Ammon's horn (tissue), 1 donor: Measurements from ENCODE around the gene RNF144A.
"Not testable (repeated sequence)": the region's sequence is repeated elsewhere in the genome, so short reads cannot be mapped to it uniquely, and the experiment has no call there.

ENCODE experiments used
- DNase-seq: peaks from one replicate; pipeline ENCODE4 v3.0.0-alpha.2; 2016; ENCODE audit warnings: low spot score

RNF144A gene

GRCh38 chr2:6917071-6917760, at the start of gene RNF144A:
Gene RNF144A, plus strand, starts transcription at chr2:6917412. Its CDS starts 79,515 bp downstream, at chr2:6996927.
- peak; percentile 78 for DNase-seq

DNA sequence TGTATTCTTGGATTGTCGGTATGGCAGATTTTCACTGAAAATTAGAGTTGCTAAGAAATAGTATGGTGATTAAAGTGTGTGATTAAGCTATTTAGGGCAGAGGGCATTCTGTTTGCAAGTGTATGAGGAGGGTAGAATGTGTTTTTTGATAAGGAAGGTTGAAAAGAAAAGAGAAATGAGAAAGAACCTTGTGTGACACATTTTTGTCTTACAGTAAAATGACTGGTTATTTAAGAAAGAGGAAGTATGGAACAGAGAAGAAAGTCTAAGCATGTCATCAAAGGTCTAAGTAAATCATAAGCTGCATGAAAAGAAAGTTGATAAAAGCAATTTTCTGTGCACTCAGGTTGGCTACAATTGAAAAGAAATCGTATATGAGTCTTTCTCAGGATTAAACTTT, 44.8 kb upstream of the RNF144A start:
- no peak for DNase-seq

- no peak for DNase-seq
Measured at GRCh38 chr2:6874032-6874431, 43.2 kb upstream of the RNF144A start.

GRCh38 chr2:6876309-6876708, 40.9 kb upstream of the RNF144A start:
- no peak for DNase-seq

DNA sequence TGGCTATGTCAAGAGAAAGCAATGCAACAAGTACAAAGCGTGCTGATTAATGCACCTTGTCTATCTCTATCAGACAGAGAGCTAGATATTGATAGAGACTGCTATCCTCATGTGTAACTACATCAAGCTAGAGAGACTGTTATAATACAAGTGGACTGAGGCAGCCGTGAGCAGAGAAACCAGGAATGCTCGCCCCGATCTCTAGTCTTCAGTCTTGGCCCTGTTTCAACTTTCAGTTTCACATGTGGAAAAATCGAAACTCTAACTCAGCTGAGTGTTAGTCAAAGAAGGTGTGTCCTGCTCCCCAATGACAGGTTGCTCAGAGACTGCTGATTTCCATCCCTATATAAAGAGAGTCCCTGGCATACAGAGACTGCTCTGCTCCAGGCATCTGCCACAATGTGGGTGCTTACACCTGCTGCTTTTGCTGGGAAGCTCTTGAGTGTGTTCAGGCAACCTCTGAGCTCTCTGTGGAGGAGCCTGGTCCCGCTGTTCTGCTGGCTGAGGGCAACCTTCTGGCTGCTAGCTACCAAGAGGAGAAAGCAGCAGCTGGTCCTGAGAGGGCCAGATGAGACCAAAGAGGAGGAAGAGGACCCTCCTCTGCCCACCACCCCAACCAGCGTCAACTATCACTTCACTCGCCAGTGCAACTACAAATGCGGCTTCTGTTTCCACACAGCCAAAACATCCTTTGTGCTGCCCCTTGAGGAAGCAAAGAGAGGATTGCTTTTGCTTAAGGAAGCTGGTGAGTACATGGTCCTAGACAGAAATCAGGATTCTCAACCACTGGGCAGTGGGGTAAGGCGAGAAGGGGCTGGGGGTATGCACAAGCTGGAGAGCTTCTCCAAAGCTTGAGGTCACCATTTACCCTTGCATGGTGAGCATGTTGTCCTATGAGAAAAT, 39.6 kb upstream of the RNF144A start, which contains the start of gene RSAD2:
Gene RSAD2, plus strand, starts transcription at position 376 of the 903 bp plus-strand sequence. Its CDS starts 24 bp downstream, at position 400.
- peak; percentile 46 for DNase-seq

DNA sequence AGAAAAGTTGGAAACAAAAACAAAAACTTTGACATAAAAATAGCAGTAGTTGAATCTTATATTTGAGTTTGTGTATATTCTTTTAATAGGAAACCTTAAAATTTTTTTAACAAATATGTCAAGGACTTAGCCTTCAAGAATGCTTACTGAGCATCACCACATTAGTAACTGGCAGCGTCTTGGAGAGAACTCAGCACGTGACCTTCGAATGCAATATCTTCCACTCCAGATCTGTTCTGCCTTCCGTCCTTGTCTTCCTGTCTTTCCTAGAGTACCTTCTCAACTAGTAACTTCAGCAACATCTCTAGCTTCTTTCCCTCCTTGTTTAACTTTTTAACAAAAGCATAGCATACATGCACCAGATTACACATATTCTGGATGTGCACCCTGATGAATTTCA, 38.7 kb upstream of the RNF144A start:
- DNase-seq, result no peak

DNA sequence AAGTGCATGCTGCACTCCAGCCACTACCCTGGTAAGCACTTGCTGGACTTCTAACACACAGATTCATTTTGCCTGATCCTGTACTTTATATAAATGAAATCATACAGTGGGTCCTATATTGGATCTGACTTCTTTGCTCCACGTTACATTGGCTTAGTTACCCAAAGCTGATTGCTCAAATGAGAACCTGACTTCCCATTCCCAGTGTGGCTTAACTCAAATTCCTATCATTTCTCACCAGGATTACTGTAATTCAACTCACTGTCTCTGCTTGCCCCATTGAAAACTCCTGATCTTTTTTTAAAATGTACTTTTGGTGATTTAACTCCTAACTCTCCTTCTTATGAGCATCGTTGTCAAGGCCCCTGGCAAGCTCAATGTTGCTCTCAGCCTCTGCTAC, 38.2 kb upstream of the RNF144A start:
- no peak for DNase-seq

GRCh38 chr2:6880200-6880733, 36.9 kb upstream of the RNF144A start:
- DNase-seq, result no peak

DNA sequence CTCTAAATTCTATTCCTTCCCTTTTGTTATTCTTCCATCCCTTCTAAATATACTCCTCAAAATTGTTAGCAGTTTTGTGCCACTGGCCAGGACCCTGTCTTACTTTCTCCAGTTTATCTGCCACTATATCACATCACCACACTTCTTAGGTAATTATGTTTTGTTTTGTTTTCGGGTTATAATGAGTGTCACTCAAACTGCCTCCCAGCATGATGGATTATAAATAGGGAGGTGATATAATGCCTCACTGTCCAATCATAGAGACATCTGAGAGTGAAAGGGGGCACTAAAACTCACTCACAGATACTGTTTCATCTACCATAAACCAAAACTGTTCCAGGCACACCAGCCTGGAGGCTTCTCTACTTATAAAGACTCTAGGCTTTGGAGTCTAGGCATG, 36.2 kb upstream of the RNF144A start:
- no peak for DNase-seq

- no peak for DNase-seq
Measured at GRCh38 chr2:6881516-6881915, 35.7 kb upstream of the RNF144A start.

DNA sequence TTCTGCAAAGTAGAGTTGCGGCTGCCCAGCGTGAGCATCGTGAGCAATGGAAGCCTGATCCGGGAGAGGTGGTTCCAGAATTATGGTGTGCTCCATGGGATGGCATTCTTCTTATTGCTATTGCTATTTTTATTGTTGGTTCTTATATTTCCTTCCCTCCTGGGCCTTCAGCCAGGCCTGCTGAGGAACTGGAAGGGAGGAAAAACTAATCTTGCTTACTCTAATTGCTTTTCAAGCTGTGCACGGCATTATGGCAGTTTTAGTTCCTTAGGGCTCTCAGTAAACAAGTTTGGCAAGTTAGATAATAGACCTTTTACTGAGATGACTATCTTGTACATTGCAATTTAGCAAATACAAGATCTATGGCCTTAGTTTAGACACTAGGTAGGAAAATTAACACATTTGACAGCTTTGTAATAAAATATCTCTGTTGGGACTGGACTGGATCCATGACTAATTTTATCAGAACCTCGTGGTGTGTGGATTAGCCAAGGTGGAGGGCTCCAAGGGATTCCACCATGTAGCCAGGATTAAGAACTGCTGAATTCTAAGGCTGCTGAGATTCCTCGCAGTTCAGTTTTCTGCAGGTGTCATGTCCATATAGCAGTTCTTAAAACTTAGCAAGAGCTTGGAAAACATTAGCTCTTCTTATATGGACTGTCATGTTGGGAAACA, 33.6 kb upstream of the RNF144A start:
- peak; percentile 14 for DNase-seq

- DNase-seq, result no peak
Measured at GRCh38 chr2:6885551-6885950, 31.7 kb upstream of the RNF144A start.

DNA sequence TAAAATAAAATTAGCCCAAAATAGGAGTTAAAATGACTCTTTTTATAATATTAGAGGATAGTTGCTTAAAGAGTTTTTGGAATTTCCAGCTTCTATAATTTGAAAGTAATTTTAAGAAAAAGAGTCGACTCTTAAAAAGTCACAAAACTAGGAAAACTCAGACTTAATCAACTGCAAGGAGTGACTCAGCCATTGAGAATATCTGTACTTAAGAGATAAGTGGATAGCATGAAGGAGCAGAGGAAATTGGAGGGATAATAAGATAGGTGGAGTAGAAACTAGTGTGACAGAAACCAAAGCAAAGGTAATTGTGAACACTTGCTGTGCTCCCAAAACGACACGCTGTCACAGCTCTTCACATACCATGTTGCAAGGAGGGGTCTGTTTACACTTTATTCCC, 31.2 kb upstream of the RNF144A start:
- no peak for DNase-seq

DNA sequence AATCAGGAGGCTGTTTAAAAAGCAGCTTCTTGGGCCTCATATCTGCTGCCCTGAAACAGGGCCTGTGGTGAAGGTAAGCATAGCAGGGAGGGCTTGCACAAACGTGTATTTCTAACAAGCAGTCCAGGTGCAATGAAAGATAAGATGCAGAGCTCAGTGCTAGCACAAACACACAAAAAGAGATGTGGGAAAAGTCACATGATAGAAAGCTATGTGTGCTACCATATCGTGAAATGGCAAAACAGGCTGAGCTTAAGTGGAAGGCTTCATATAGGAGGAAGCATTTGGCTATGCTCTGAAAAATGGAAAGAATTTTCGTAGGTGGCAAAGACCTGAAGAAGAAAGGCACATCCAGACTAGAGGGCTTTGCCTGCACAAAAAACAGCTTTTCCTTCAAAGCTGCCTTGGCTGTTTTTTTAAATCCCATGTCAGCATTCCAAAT, 29.4 kb upstream of the RNF144A start:
- no peak for DNase-seq

DNA sequence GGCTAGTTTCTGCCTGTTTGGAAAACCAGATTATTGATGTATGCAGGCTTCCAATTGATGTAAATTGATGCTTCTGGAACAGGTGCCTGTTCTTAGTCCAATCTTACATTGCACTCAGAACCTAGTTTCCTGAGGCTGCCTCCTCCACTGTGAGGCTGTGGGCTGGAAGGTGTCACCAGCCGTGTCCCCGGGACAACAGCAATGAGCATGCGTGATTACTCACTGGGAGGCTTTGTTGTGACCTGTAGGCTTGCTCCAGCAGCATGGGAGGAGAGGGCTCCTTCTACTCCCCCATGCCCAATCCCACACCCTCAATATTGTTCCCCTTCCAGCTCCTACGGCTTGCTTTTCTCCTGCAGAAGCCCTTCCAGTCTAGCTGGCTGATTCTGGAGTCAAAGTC, 28.5 kb upstream of the RNF144A start:
- no peak for DNase-seq

- no peak for DNase-seq
Measured at GRCh38 chr2:6893876-6894482, 23.2 kb upstream of the RNF144A start.

DNA sequence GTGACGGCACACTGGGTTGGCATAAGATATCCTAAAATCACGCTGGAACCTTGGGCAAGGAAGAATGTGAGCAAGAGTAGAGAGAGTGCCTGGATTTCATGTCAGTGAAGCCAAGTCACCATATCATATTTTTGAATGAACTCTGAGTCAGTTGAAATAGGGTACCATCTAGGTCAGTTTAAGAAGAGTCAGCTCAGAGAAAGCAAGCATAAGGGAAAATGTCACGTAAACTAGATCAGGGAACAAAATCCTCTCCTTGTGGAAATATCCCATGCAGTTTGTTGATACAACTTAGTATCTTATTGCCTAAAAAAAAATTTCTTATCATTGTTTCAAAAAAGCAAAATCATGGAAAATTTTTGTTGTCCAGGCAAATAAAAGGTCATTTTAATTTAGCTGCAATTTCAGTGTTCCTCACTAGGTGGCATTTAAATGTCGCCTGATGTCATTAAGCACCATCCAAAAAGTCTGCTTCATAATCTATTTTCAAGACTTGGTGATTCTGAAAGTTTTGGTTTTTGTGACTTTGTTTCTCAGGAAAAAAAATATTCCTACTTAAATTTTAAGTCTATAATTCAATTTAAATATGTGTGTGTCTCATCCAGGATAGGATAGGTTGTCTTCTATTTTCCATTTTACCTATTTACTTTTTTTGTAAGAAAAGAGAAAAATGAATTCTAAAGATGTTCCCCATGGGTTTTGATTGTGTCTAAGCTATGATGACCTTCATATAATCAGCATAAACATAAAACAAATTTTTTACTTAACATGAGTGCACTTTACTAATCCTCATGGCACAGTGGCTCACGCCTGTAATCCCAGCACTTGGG, 20.1 kb upstream of the RNF144A start:
- DNase-seq, result peak; percentile 66

- DNase-seq, result not testable (repeated sequence)
Measured at GRCh38 chr2:6902581-6902980, 14.6 kb upstream of the RNF144A start.

DNA sequence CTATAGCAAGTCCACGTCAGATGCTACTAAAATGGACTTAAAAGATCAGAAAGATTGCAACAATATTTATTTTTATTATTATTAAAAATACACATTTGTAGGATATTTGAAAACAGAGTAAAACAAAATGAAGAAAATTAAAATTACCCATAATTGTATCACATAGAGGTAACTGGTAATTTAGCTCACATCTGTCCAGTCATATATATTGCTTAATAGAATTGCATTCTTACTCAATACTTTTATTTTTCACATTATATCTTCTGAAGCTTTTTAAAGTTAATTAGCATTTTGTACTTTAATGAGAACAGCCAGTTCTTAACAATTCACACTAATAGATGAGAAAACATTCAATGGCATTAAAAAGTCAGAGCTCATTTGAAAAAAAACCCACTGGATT, 11.5 kb upstream of the RNF144A start:
- no peak for DNase-seq

- DNase-seq, result no peak
Measured at GRCh38 chr2:6906165-6906741, 11.0 kb upstream of the RNF144A start.

DNA sequence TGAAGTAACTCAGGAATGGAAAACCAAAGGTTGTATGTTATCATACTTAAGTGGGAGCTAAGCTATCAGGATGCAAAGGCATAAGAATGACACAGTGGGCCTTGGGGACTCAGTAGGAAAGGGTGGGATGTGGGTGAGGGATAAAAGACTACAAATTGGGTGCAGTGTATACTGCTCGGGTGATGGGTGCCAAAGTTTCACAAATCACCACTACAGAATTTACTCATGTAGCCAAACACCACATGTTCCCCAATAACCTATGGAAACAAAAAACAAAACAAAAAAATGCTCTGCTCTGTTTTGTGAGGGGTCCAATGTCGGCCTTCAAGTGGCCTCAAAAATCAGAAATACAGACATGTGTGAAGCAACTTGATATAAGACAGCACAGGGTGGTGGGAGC, 8.9 kb upstream of the RNF144A start:
- no peak for DNase-seq
